ENCODE results near the gene COG5.

The COG5 gene

DNA sequence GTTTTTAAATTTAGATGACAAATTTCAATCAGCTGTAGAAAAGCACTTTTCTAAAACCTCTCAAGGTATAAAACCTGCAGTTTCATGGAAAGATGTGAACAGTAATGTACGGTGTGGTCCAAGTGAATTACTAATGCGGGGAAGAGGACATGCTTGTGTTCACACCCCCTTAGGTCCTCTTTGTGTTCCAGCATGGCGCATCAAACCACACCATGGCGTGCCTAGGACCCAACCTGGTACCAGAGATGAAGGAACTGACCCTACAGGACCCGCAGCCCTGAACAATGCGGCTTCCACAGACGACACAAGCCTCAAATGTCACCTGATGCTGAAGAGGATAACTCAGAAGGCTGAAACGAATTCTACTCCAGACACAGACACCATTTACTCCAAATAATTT lies 175.1 kb downstream of the COG5 start:
- no peaks in the 10 kb centered on the region for H3K9me3 ChIP-seq (ENCODE audit: control insufficient read depth, insufficient read depth, low read depth, low read length)
- ChIA-PET POLR2A (no interaction called here), CTCF (no interaction called here)
- H3K27ac ChIP-seq (ENCODE audit: extremely low read depth, low read depth, low read length), result no peak overlapping the region
- TF ChIP-seq MEIS1 (CRISPR knock-in tag; IDR thresholded peaks at IDR 0.05; ENCODE audit: borderline replicate concordance) (no peak), ZNF701 (tag by site-specific recombination; IDR thresholded peaks at IDR 0.05) (peak; percentile 54; the same call in 1 of the 2 replicates)
- peaks cover 4% of the 10 kb centered on the region; the same call in 1 of the 2 replicates for H3K4me1 ChIP-seq (ENCODE audit: control insufficient read depth, insufficient read depth, low read length)
- H3K36me3 ChIP-seq (ENCODE audit: control insufficient read depth in 2 of 2, insufficient read depth in 1 of 2, low read length in 2 of 2), result no peaks in the 10 kb centered on the region
- H3K4me3 ChIP-seq (ENCODE audit: low read depth, low read length), result no peak overlapping the region

DNA sequence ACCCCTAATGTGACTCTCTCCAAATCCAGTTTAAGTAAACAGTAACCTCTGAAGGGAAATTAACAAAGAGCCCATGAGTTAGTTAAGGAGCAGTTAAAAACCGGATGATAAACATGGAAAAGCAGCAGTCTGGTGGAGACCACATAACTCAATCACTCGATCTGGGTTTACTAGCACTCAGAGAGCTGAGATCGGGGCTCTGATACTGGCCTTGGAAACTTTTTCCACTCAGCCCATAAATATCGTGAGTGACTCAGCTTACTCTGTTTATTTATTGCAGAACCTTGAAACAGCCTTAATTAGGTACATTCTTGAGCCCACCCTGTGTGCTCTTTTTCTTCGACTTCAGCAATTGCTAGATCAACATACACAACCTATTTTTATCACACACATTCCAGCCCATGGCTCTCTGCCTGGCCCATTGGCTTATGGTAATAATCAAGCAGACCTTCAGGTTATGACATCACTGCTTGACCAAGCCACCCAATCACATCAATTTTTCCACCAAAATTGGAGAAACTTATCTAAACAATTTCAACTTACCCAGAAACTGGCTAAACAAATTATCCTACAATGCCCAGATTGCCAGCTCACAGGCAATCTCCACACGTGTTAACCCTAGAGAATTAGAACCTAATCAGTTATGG lies 176.0 kb downstream of the COG5 start:
- Histone ChIP-seq H3K36me3 (ENCODE audit: control insufficient read depth in 2 of 2, insufficient read depth in 1 of 2, low read length in 2 of 2) (no peaks in the 10 kb centered on the region), H3K27ac (ENCODE audit: extremely low read depth, low read depth, low read length) (peak overlapping the region; percentile 47; the same call in 1 of the 2 replicates), H3K4me1 (ENCODE audit: control insufficient read depth, insufficient read depth, low read length) (peaks cover 4% of the 10 kb centered on the region; the same call in 1 of the 2 replicates), H3K9me3 (ENCODE audit: control insufficient read depth, insufficient read depth, low read depth, low read length) (no peaks in the 10 kb centered on the region), H3K4me3 (ENCODE audit: low read depth, low read length) (no peak overlapping the region)
- CTCF ChIA-PET, result no interaction called here
- POLR2A ChIA-PET, result no interaction called here
- TF ChIP-seq, protein P1, sequence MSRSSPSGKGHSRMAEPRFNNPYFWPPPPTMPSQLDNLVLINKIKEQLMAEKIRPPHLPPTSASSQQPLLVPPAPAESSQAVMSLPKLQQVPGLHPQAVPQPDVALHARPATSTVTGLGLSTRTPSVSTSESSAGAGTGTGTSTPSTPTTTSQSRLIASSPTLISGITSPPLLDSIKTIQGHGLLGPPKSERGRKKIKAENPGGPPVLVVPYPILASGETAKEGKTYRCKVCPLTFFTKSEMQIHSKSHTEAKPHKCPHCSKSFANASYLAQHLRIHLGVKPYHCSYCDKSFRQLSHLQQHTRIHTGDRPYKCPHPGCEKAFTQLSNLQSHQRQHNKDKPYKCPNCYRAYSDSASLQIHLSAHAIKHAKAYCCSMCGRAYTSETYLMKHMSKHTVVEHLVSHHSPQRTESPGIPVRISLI (tag by site-specific recombination; IDR thresholded peaks at IDR 0.05), result no peak
- TF ChIP-seq ZNF121 (tag by site-specific recombination; IDR thresholded peaks at IDR 0.05) (no peak), ZNF629 (tag by site-specific recombination; IDR thresholded peaks at IDR 0.05) (peak; percentile 80), TRIM28 (IDR thresholded peaks at IDR 0.05; ENCODE audit: borderline replicate concordance, low read length) (peak; percentile 93), ZNF214 (tag by site-specific recombination; IDR thresholded peaks at IDR 0.05; ENCODE audit: borderline replicate concordance) (no peak), ZNF423 (tag by site-specific recombination; IDR thresholded peaks at IDR 0.05) (no peak), ZNF600 (tag by site-specific recombination; IDR thresholded peaks at IDR 0.05) (no peak; the same call in 1 of the 2 replicates), ZNF701 (tag by site-specific recombination; IDR thresholded peaks at IDR 0.05) (no peak), ZBTB48 (tag by site-specific recombination; IDR thresholded peaks at IDR 0.05) (no peak), ZNF184 (tag by site-specific recombination; IDR thresholded peaks at IDR 0.05) (no peak), ZNF2 (tag by site-specific recombination; IDR thresholded peaks at IDR 0.05) (no peak), ZFP3 (tag by site-specific recombination; IDR thresholded peaks at IDR 0.05; ENCODE audit: low read depth) (no peak), ZXDB (tag by site-specific recombination; IDR thresholded peaks at IDR 0.05) (peak; percentile 54), HOXA7 (CRISPR knock-in tag; IDR thresholded peaks at IDR 0.05; ENCODE audit: borderline replicate concordance) (no peak), ZNF560 (tag by site-specific recombination; IDR thresholded peaks at IDR 0.05; ENCODE audit: borderline replicate concordance) (no peak), OSR2 (tag by site-specific recombination; IDR thresholded peaks at IDR 0.05) (peak; percentile 64; the same call in 1 of the 2 replicates), ZNF169 (tag by site-specific recombination; IDR thresholded peaks at IDR 0.05) (no peak), ZSCAN30 (tag by site-specific recombination; IDR thresholded peaks at IDR 0.05) (peak; percentile 34; the same call in 1 of the 2 replicates), ZBTB20 (tag by site-specific recombination; IDR thresholded peaks at IDR 0.05) (peak; percentile 20; the same call in 1 of the 2 replicates), ZNF350 (tag by site-specific recombination; IDR thresholded peaks at IDR 0.05) (no peak), MZF1 (tag by site-specific recombination; IDR thresholded peaks at IDR 0.05; ENCODE audit: borderline replicate concordance) (peak; percentile 15; the same call in 1 of the 2 replicates)
- TF ChIP-seq, protein P2, sequence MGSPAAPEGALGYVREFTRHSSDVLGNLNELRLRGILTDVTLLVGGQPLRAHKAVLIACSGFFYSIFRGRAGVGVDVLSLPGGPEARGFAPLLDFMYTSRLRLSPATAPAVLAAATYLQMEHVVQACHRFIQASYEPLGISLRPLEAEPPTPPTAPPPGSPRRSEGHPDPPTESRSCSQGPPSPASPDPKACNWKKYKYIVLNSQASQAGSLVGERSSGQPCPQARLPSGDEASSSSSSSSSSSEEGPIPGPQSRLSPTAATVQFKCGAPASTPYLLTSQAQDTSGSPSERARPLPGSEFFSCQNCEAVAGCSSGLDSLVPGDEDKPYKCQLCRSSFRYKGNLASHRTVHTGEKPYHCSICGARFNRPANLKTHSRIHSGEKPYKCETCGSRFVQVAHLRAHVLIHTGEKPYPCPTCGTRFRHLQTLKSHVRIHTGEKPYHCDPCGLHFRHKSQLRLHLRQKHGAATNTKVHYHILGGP (tag by site-specific recombination; IDR thresholded peaks at IDR 0.05), result peak; percentile 81
- TF ChIP-seq, protein P3, sequence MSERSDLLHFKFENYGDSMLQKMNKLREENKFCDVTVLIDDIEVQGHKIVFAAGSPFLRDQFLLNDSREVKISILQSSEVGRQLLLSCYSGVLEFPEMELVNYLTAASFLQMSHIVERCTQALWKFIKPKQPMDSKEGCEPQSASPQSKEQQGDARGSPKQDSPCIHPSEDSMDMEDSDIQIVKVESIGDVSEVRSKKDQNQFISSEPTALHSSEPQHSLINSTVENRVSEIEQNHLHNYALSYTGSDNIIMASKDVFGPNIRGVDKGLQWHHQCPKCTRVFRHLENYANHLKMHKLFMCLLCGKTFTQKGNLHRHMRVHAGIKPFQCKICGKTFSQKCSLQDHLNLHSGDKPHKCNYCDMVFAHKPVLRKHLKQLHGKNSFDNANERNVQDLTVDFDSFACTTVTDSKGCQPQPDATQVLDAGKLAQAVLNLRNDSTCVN (tag by site-specific recombination; optimal IDR thresholded peaks at IDR 0.05), result no peak
- TF ChIP-seq, protein P4, sequence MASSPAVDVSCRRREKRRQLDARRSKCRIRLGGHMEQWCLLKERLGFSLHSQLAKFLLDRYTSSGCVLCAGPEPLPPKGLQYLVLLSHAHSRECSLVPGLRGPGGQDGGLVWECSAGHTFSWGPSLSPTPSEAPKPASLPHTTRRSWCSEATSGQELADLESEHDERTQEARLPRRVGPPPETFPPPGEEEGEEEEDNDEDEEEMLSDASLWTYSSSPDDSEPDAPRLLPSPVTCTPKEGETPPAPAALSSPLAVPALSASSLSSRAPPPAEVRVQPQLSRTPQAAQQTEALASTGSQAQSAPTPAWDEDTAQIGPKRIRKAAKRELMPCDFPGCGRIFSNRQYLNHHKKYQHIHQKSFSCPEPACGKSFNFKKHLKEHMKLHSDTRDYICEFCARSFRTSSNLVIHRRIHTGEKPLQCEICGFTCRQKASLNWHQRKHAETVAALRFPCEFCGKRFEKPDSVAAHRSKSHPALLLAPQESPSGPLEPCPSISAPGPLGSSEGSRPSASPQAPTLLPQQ (tag by site-specific recombination; IDR thresholded peaks at IDR 0.05), result no peak
- TF ChIP-seq, protein P5, sequence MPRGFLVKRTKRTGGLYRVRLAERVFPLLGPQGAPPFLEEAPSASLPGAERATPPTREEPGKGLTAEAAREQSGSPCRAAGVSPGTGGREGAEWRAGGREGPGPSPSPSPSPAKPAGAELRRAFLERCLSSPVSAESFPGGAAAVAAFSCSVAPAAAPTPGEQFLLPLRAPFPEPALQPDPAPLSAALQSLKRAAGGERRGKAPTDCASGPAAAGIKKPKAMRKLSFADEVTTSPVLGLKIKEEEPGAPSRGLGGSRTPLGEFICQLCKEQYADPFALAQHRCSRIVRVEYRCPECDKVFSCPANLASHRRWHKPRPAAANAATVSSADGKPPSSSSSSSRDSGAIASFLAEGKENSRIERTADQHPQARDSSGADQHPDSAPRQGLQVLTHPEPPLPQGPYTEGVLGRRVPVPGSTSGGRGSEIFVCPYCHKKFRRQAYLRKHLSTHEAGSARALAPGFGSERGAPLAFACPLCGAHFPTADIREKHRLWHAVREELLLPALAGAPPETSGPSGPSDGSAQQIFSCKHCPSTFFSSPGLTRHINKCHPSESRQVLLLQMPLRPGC (tag by site-specific recombination; IDR thresholded peaks at IDR 0.05), result peak; percentile 69
- TF ChIP-seq, protein P6, sequence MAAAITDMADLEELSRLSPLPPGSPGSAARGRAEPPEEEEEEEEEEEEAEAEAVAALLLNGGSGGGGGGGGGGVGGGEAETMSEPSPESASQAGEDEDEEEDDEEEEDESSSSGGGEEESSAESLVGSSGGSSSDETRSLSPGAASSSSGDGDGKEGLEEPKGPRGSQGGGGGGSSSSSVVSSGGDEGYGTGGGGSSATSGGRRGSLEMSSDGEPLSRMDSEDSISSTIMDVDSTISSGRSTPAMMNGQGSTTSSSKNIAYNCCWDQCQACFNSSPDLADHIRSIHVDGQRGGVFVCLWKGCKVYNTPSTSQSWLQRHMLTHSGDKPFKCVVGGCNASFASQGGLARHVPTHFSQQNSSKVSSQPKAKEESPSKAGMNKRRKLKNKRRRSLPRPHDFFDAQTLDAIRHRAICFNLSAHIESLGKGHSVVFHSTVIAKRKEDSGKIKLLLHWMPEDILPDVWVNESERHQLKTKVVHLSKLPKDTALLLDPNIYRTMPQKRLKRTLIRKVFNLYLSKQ (tag by site-specific recombination; IDR thresholded peaks at IDR 0.05; ENCODE audit: borderline replicate concordance), result no peak

Data from HEK293 (cell line).